Left ventricle myocardium inferior (tissue), 1 donor: ENCODE results near the gene RNF214. TPM values are rescaled to one million over a fixed set of nuclear protein-coding genes. Genes with fewer than 3 reads are reported as not detected.

ENCODE experiments used
- DNase-seq: peaks from one replicate; pipeline ENCODE4 v3.0.0-alpha.2; 2020
- H3K27ac ChIP-seq: fragments of 200-600 bp; replicated peaks from 2 replicates; pipeline ENCODE4 v1.8.0; 2021
- H3K27me3 ChIP-seq: fragments of 200-600 bp; 2 replicates; pipeline ENCODE4 v1.8.0; 2021; ENCODE audit warnings: low read depth
- H3K36me3 ChIP-seq: fragments of 200-600 bp; 2 replicates; pipeline ENCODE4 v1.8.0; 2021
- H3K4me1 ChIP-seq: fragments of 200-600 bp; 2 replicates; pipeline ENCODE4 v1.8.0; 2021
- H3K4me3 ChIP-seq: fragments of 200-600 bp; 2 replicates; pipeline ENCODE4 v1.8.0; 2021; ENCODE audit warnings: mild to moderate bottlenecking, moderate library complexity
- H3K9me3 ChIP-seq: fragments of 200-600 bp; replicated peaks from 2 replicates; pipeline ENCODE4 v1.8.0; 2021
- CTCF ChIP-seq: fragments of 200-600 bp; IDR thresholded peaks from 2 replicates; pipeline ENCODE4 v1.8.0; 2021; ENCODE audit warnings: antibody characterized with exemption, mild to moderate bottlenecking, borderline replicate concordance
- intact Hi-C: fragments of 100-400 bp; cut with micrococcal nuclease; formaldehyde crosslinking; loops from one replicate; pipeline ENCODE4 v1.11.0; 2022
- total RNA-seq: library from RNA; stranded (reverse); fragmentation: NEBNext Ultra II Directional; extraction: Animal tissue kit (Norgen Biotek cat#: 25700); gene quantifications from one replicate; pipeline ENCODE4 v1.2.1, GENCODE V29; 2021
- donor health status: DM: no; HTN: yes; CAD: no; lungs with severe emphysema.

Gene RNF214
- total RNA-seq, 1 donor from 2014 or later, result 21.1 TPM

- H3K4me1 ChIP-seq, result no peaks in the 10 kb centered on the region
- peaks cover 60% of the 10 kb centered on the region for H3K36me3 ChIP-seq
- no peaks in the 10 kb centered on the region for H3K27me3 ChIP-seq
- no peak for DNase-seq
- H3K9me3 ChIP-seq, result no peaks in the 10 kb centered on the region
- TF ChIP-seq CTCF, result no peak
- no peak overlapping the region for H3K27ac ChIP-seq
- intact Hi-C loops, result no loop called here
- no peak overlapping the region for H3K4me3 ChIP-seq
Observed at GRCh38 chr11:117279711-117280376, 47.4 kb downstream of the RNF214 start.

GRCh38 chr11:117281159-117281558 is 48.7 kb downstream of the RNF214 start:
- intact Hi-C loops, result no loop called here
- H3K9me3 ChIP-seq, result no peaks in the 10 kb centered on the region
- H3K4me1 ChIP-seq, result no peaks in the 10 kb centered on the region
- no peaks in the 10 kb centered on the region for H3K27me3 ChIP-seq
- no peak for DNase-seq
- H3K36me3 ChIP-seq, result peaks cover 67% of the 10 kb centered on the region
- no peak overlapping the region for H3K27ac ChIP-seq
- TF ChIP-seq CTCF, result no peak
- H3K4me3 ChIP-seq, result no peak overlapping the region

GRCh38 chr11:117281869-117282268 is 49.4 kb downstream of the RNF214 start:
- TF ChIP-seq CTCF, result no peak
- DNase-seq, result no peak
- Histone ChIP-seq H3K27ac (no peak overlapping the region), H3K36me3 (peaks cover 74% of the 10 kb centered on the region), H3K4me1 (no peaks in the 10 kb centered on the region), H3K4me3 (no peak overlapping the region), H3K9me3 (no peaks in the 10 kb centered on the region), H3K27me3 (no peaks in the 10 kb centered on the region)
- intact Hi-C loops, result no loop called here

GRCh38 chr11:117282956-117283355 is 50.5 kb downstream of the RNF214 start:
- Histone ChIP-seq H3K9me3 (no peaks in the 10 kb centered on the region), H3K27me3 (no peaks in the 10 kb centered on the region), H3K27ac (no peak overlapping the region), H3K4me3 (no peak overlapping the region), H3K36me3 (peaks cover 84% of the 10 kb centered on the region), H3K4me1 (no peaks in the 10 kb centered on the region)
- TF ChIP-seq CTCF, result no peak
- DNase-seq, result no peak
- intact Hi-C loops, result no loop called here

GRCh38 chr11:117284053-117284452 is 51.6 kb downstream of the RNF214 start:
- no peak overlapping the region for H3K27ac ChIP-seq
- intact Hi-C loops, result no loop called here
- no peak for TF ChIP-seq CTCF
- H3K4me1 ChIP-seq, result no peaks in the 10 kb centered on the region
- no peak for DNase-seq
- no peaks in the 10 kb centered on the region for H3K9me3 ChIP-seq
- H3K27me3 ChIP-seq, result no peaks in the 10 kb centered on the region
- peaks cover 95% of the 10 kb centered on the region for H3K36me3 ChIP-seq
- H3K4me3 ChIP-seq, result no peak overlapping the region

- peaks cover 99% of the 10 kb centered on the region for H3K36me3 ChIP-seq
- no peak overlapping the region for H3K27ac ChIP-seq
- H3K4me1 ChIP-seq, result no peaks in the 10 kb centered on the region
- no peak for DNase-seq
- no peaks in the 10 kb centered on the region for H3K27me3 ChIP-seq
- intact Hi-C loops, result no loop called here
- no peak overlapping the region for H3K4me3 ChIP-seq
- H3K9me3 ChIP-seq, result no peaks in the 10 kb centered on the region
- TF ChIP-seq CTCF, result no peak
Observed at GRCh38 chr11:117286588-117286987, 54.1 kb downstream of the RNF214 start.
